IMR-90 (cell line): ENCODE measurements around the gene CASQ1. TPM values are rescaled to one million over a fixed set of nuclear protein-coding genes. Genes with fewer than 3 reads are reported as not detected.

Experiments used
- ATAC-seq: fragments of 200-7000 bp; cut with Tn5 transposase; 2 replicates; pipeline ENCODE4 v1.9.1; 2020; ENCODE audit warnings: low read depth, mild to moderate bottlenecking, moderate library complexity
- BruUV-seq: library from RNA; stranded (reverse); fragments of 400-500 nt; replicated peaks from 2 replicates; lab custom pipeline; 2021; lab: Mats Ljungman, UMichigan
- CTCF ChIA-PET: fragments of 300-600 bp; formaldehyde crosslinking; extraction: SDS; loops from one replicate; lab custom pipeline; 2021; ENCODE audit warnings: antibody characterized with exemption; lab: Yijun Ruan, JAX
- POLR2A ChIA-PET: fragments of 300-600 bp; sonication (Branson Sonifier 250); formaldehyde crosslinking; loops from one replicate; lab custom pipeline; 2022; ENCODE audit warnings: antibody characterized with exemption; ENCODE audit not compliant: unreplicated experiment; lab: Charles Lee
- DNase-seq: peaks from one replicate; pipeline ENCODE4 v3.0.0; 2013
- H2AFZ ChIP-seq: replicated peaks from 2 replicates; pipeline ENCODE3; 2013; ENCODE audit warnings: low read length, mild to moderate bottlenecking; ENCODE audit not compliant: poor library complexity
- H2AK5ac ChIP-seq: 2 replicates; pipeline ENCODE4 v1.6.1; 2013; ENCODE audit warnings: low read depth, low read length, inconsistent platforms
- H2AK9ac ChIP-seq: replicated peaks from 2 replicates; pipeline ENCODE3; 2013; ENCODE audit warnings: mild to moderate bottlenecking, low read depth, low read length, moderate library complexity; ENCODE audit not compliant: poor library complexity
- H2BK120ac ChIP-seq: 2 replicates; pipeline ENCODE4 v1.6.1; 2013; ENCODE audit warnings: low read depth, low read length, inconsistent platforms
- H2BK15ac ChIP-seq: 3 replicates; pipeline ENCODE4 v1.6.1; 2013; ENCODE audit warnings: low read depth, low read length, inconsistent platforms
- H2BK20ac ChIP-seq: 2 replicates; pipeline ENCODE4 v1.6.1; 2013; ENCODE audit warnings: low read depth, mild to moderate bottlenecking, inconsistent platforms, low read length, moderate library complexity
- H2BK5ac ChIP-seq: 2 replicates; pipeline ENCODE4 v1.6.1; 2013; ENCODE audit warnings: mild to moderate bottlenecking, low read depth, low read length, inconsistent platforms; ENCODE audit not compliant: poor library complexity, severe bottlenecking
- H3K14ac ChIP-seq: replicated peaks from 2 replicates; pipeline ENCODE4 v1.6.1; 2013; ENCODE audit warnings: low read depth, low read length, inconsistent platforms
- H3K18ac ChIP-seq: 2 replicates; pipeline ENCODE4 v1.6.1; 2013; ENCODE audit warnings: low read depth, low read length, control low read depth
- H3K23ac ChIP-seq: 2 replicates; pipeline ENCODE4 v1.6.1; 2013; ENCODE audit warnings: low read depth, low read length, inconsistent platforms
- H3K27ac ChIP-seq: 2 replicates; pipeline ENCODE4 v1.5.1; 2013; ENCODE audit warnings: mild to moderate bottlenecking, control low read depth, low read length; ENCODE audit not compliant: insufficient read depth
- H3K27me3 ChIP-seq: 2 replicates; pipeline ENCODE4 v1.6.1; 2013; ENCODE audit warnings: low read length; ENCODE audit not compliant: control insufficient read depth, insufficient read depth
- H3K36me3 ChIP-seq: 2 replicates; pipeline ENCODE4 v1.6.1; 2013; ENCODE audit warnings: low read length, mixed read lengths; ENCODE audit not compliant: control insufficient read depth, insufficient read depth
- H3K4ac ChIP-seq: 2 replicates; pipeline ENCODE4 v1.6.1; 2013; ENCODE audit warnings: low read depth, low read length, inconsistent platforms
- H3K4me1 ChIP-seq: 2 replicates; pipeline ENCODE4 v1.6.1; 2013; ENCODE audit warnings: low read length, mixed read lengths; ENCODE audit not compliant: control insufficient read depth, insufficient read depth
- H3K4me2 ChIP-seq: 2 replicates; pipeline ENCODE4 v1.6.1; 2013; ENCODE audit warnings: low read depth, mild to moderate bottlenecking, control low read depth, low read length, moderate library complexity
- H3K4me3 ChIP-seq: 2 replicates; pipeline ENCODE4 v1.5.1; 2013; ENCODE audit warnings: low read depth, mild to moderate bottlenecking, control low read depth, low read length, moderate library complexity; ENCODE audit not compliant: insufficient read depth
- H3K56ac ChIP-seq: 2 replicates; pipeline ENCODE4 v1.6.1; 2013; ENCODE audit warnings: low read length, inconsistent platforms; ENCODE audit not compliant: insufficient read depth; ENCODE audit errors: extremely low read depth
- H3K79me1 ChIP-seq, 2 experiments: 2 replicates each; pipeline ENCODE4 v1.6.1; 2013; ENCODE audit warnings: low read length in 2 of 2, inconsistent platforms in 1 of 2, low read depth in 1 of 2
- H3K9ac ChIP-seq: 2 replicates; pipeline ENCODE4 v1.6.1; 2013; ENCODE audit warnings: low read depth, low read length, control low read depth
- H3K9me1 ChIP-seq: 2 replicates; pipeline ENCODE4 v1.6.1; 2013; ENCODE audit warnings: low read length, inconsistent platforms; ENCODE audit not compliant: insufficient read depth
- H3K9me3 ChIP-seq: 2 replicates; pipeline ENCODE4 v1.6.1; 2013; ENCODE audit warnings: low read length; ENCODE audit not compliant: control insufficient read depth, insufficient read depth
- H4K20me1 ChIP-seq: 2 replicates; pipeline ENCODE4 v1.6.1; 2013; ENCODE audit warnings: low read length, inconsistent platforms; ENCODE audit not compliant: insufficient read depth
- H4K5ac ChIP-seq: 2 replicates; pipeline ENCODE4 v1.6.1; 2013; ENCODE audit warnings: mild to moderate bottlenecking, low read depth, low read length, control low read depth
- H4K8ac ChIP-seq, 2 experiments: 2 replicates each; pipeline ENCODE4 v1.6.1; 2013; ENCODE audit warnings: low read depth in 2 of 2, low read length in 2 of 2, control low read depth in 1 of 2, inconsistent platforms in 1 of 2
- H4K91ac ChIP-seq: 2 replicates; pipeline ENCODE4 v1.6.1; 2013; ENCODE audit warnings: low read depth, low read length, inconsistent platforms; ENCODE audit not compliant: insufficient read depth
- CEBPB ChIP-seq: IDR thresholded peaks from 2 replicates; pipeline ENCODE4 v1.6.1; 2012; ENCODE audit warnings: low read depth, low read length, improper control_type of control experiment
- MAZ ChIP-seq: IDR thresholded peaks from 2 replicates; pipeline ENCODE4 v1.6.1; 2012; ENCODE audit warnings: low read depth, mild to moderate bottlenecking, low read length, improper control_type of control experiment, moderate library complexity, borderline replicate concordance
- NFE2L2 ChIP-seq: fragments of 150-350 bp; IDR thresholded peaks from 2 replicates; pipeline ENCODE4 v1.6.1; 2016; ENCODE audit warnings: low read depth, mild to moderate bottlenecking, low read length
- RFX5 ChIP-seq: IDR thresholded peaks from 2 replicates; pipeline ENCODE4 v1.8.0; 2012; ENCODE audit warnings: low read depth, mild to moderate bottlenecking, low read length, moderate library complexity
- SMC3 ChIP-seq: fragments of 150-350 bp; IDR thresholded peaks from 2 replicates; pipeline ENCODE4 v1.6.1; 2016; ENCODE audit warnings: low read depth, mild to moderate bottlenecking, antibody characterized with exemption, low read length, moderate library complexity
- WGBS, 2 experiments: methylation state at CpG; one replicate each; pipeline versions ENCODE4 v1.1.5 to v1.1.7; 2013; ENCODE audit warnings: missing lambda C conversion rate in 2 of 2; ENCODE audit not compliant: insufficient read length in 1 of 2; ENCODE audit errors: extremely low coverage in 2 of 2; 5-methylcytosine and 5-hydroxymethylcytosine counted together
- dilution Hi-C: fragments of 300-500 bp; cut with HindIII; formaldehyde crosslinking; loops from one replicate; pipeline ENCODE4 v1.14.3; 2018; ENCODE audit warnings: low sequenced_read_pairs; ENCODE audit not compliant: unreplicated experiment
- in situ Hi-C: fragments of 300-500 bp; cut with MboI; formaldehyde crosslinking; loops from 3 replicates; pipeline ENCODE4 v1.14.3; 2019; ENCODE audit warnings: low sequenced_read_pairs, inconsistent platforms, mixed read lengths
- intact Hi-C: fragments of 100-400 bp; cut with micrococcal nuclease; formaldehyde crosslinking; loops from 2 replicates; pipeline ENCODE4 v1.10.0; 2022
- polyA plus RNA-seq, 3 experiments: library from polyadenylated mRNA; depleted of rRNA; stranded (reverse); fragments of >200 nt; gene quantifications; 2 replicates each; pipeline ENCODE4 v1.2.3, GENCODE V29; 2012; ENCODE audit warnings: low replicate concordance in 1 of 3
- total RNA-seq: library from RNA; depleted of rRNA; stranded (reverse); fragments of >200 nt; gene quantifications from 2 replicates; pipeline ENCODE4 v1.2.3, GENCODE V29; 2012

CASQ1 gene
- total and polyA plus RNA-seq, 2 of the 4 experiments (the other 2 are of a cell fraction): 0.18 to 0.21 TPM

- no peak overlapping the region for H3K4me3 ChIP-seq
- H2AK5ac ChIP-seq: no peak overlapping the region
- in situ Hi-C loops (no loop called here), dilution Hi-C loops (no loop called here), intact Hi-C loops (no loop called here)
- no peak overlapping the region for H3K27ac ChIP-seq
- H3K18ac ChIP-seq: no peak overlapping the region
- CTCF ChIA-PET: interaction anchor here (1.5 kb wide), 1 partner anchor 45 kb away, joined by 3 read pairs; no protein-coding TSS in a partner anchor
- H3K23ac ChIP-seq: no peak overlapping the region
- H3K79me1 ChIP-seq: no peaks in the 10 kb centered on the region
- H3K4me2 ChIP-seq: no peak overlapping the region
- no peak overlapping the region for H4K8ac ChIP-seq
- no peak overlapping the region for H2BK20ac ChIP-seq
- H3K9me3 ChIP-seq: no peaks in the 10 kb centered on the region
- H4K20me1 ChIP-seq: no peaks in the 10 kb centered on the region
- H3K9ac ChIP-seq: no peak overlapping the region
- no peak overlapping the region for H2AFZ ChIP-seq
- no peak overlapping the region for H2BK15ac ChIP-seq
- no peak overlapping the region for H2AK9ac ChIP-seq
- H2BK5ac ChIP-seq: no peak overlapping the region
- no CpG with 5 or more reads among the region's 3 CpGs for WGBS, 2 experiments
- H4K91ac ChIP-seq: no peak overlapping the region
- H3K4ac ChIP-seq: no peak overlapping the region
- H3K27me3 ChIP-seq: peaks cover 10% of the 10 kb centered on the region
- no peaks in the 10 kb centered on the region for H3K36me3 ChIP-seq
- no peak overlapping the region for H4K5ac ChIP-seq
- no peaks in the 10 kb centered on the region for H3K4me1 ChIP-seq
- no TSS peak for BruUV-seq
- H3K9me1 ChIP-seq: no peaks in the 10 kb centered on the region
- H3K56ac ChIP-seq: no peak overlapping the region
- no peak for TF ChIP-seq NFE2L2
- TF ChIP-seq MAZ: no peak
- TF ChIP-seq SMC3: no peak
- no peak for TF ChIP-seq CEBPB
- TF ChIP-seq RFX5: no peak
- no peak overlapping the region for H3K14ac ChIP-seq
- H2BK120ac ChIP-seq: no peak overlapping the region
- no peak for DNase-seq
- ATAC-seq: no peak
- POLR2A ChIA-PET: no interaction called here
Observed at GRCh38 chr1:160148121-160148520, 42.3 kb upstream of the CASQ1 start.
